Neutrophil (primary cell): Measurements from ENCODE around the gene FFAR3.
"Not testable (repeated sequence)": the region's sequence is repeated elsewhere in the genome, so short reads cannot be mapped to it uniquely, and the experiment has no call there.

Source experiments
- H3K27ac ChIP-seq: fragments of 200-600 bp; sonication (generic); 2 replicates; pipeline ENCODE4 v1.5.1; 2016; ENCODE audit warnings: mild to moderate bottlenecking, moderate library complexity
- H3K27me3 ChIP-seq: fragments of 200-600 bp; sonication (generic); 2 replicates; pipeline ENCODE4 v1.6.0; 2016; ENCODE audit warnings: mild to moderate bottlenecking
- H3K36me3 ChIP-seq: fragments of 200-600 bp; sonication (generic); 2 replicates; pipeline ENCODE4 v1.5.1; 2017
- H3K4me1 ChIP-seq, 2 experiments: fragments of 200-600 bp in 1 of 2; sonication (generic) in 1 of 2; 1 replicate in 1 of 2; 2 replicates in 1 of 2; pipeline versions ENCODE4 v1.5.1 to v1.6.1; 2013 to 2016; ENCODE audit warnings: low read depth in 1 of 2, low read length in 1 of 2, mild to moderate bottlenecking in 1 of 2, moderate library complexity in 1 of 2; ENCODE audit not compliant: control insufficient read depth in 1 of 2, insufficient read depth in 1 of 2
- H3K4me3 ChIP-seq, 2 experiments: fragments of 200-600 bp in 1 of 2; sonication (generic) in 1 of 2; 1 replicate in 1 of 2; 2 replicates in 1 of 2; pipeline ENCODE4 v1.5.1; 2013 to 2016; ENCODE audit warnings: low read depth in 1 of 2, low read length in 1 of 2, mild to moderate bottlenecking in 1 of 2, moderate library complexity in 1 of 2
- H3K9me3 ChIP-seq: fragments of 200-600 bp; sonication (generic); 2 replicates; pipeline ENCODE4 v1.5.1; 2016
- CTCF ChIP-seq: fragments of 200-600 bp; sonication (generic); IDR thresholded peaks from 2 replicates; pipeline ENCODE4 v1.5.1; 2016; ENCODE audit warnings: antibody characterized with exemption

The FFAR3 gene

GRCh38 chr19:35352448-35353304 lies 5.6 kb upstream of the FFAR3 start:
- H3K27ac ChIP-seq: no peak overlapping the region
- H3K4me1 ChIP-seq: peaks cover 33 to 45% of the 10 kb centered on the region in 2 experiments
- no peaks in the 10 kb centered on the region for H3K27me3 ChIP-seq
- no peak overlapping the region for H3K4me3 ChIP-seq
- TF ChIP-seq CTCF: peak; percentile 85
- H3K9me3 ChIP-seq: no peaks in the 10 kb centered on the region
- no peaks in the 10 kb centered on the region for H3K36me3 ChIP-seq

- H3K27me3 ChIP-seq: no peaks in the 10 kb centered on the region
- no peak overlapping the region for H3K4me3 ChIP-seq
- H3K4me1 ChIP-seq: peaks cover 33 to 43% of the 10 kb centered on the region in 2 experiments
- no peak for TF ChIP-seq CTCF
- no peaks in the 10 kb centered on the region for H3K9me3 ChIP-seq
- no peak overlapping the region for H3K27ac ChIP-seq
- H3K36me3 ChIP-seq: no peaks in the 10 kb centered on the region
Observed at GRCh38 chr19:35353635-35354034, 4.6 kb upstream of the FFAR3 start.

- no peak for TF ChIP-seq CTCF
- Histone ChIP-seq H3K36me3 (no peaks in the 10 kb centered on the region), H3K4me1 (peaks cover 33 to 37% of the 10 kb centered on the region in 2 experiments)
Observed at GRCh38 chr19:35354898-35355297, 3.4 kb upstream of the FFAR3 start.

GRCh38 chr19:35355791-35356460 lies 2.3 kb upstream of the FFAR3 start:
- H3K9me3 ChIP-seq: no peaks in the 10 kb centered on the region
- no peak overlapping the region for H3K27ac ChIP-seq
- no peak for TF ChIP-seq CTCF
- no peaks in the 10 kb centered on the region for H3K36me3 ChIP-seq
- no peak overlapping the region for H3K4me3 ChIP-seq
- H3K27me3 ChIP-seq: peaks cover 2% of the 10 kb centered on the region
- H3K4me1 ChIP-seq: peaks cover 33 to 37% of the 10 kb centered on the region in 2 experiments

More at GRCh38 chr19:35354898-35355297, 3.4 kb upstream of the FFAR3 start:
- H3K27ac ChIP-seq: no peak overlapping the region
- no peaks in the 10 kb centered on the region for H3K27me3 ChIP-seq
- H3K9me3 ChIP-seq: no peaks in the 10 kb centered on the region
- H3K4me3 ChIP-seq: no peak overlapping the region

GRCh38 chr19:35358834-35359233 lies 574 bp downstream of the FFAR3 start:
- not testable (repeated sequence) for H3K9me3 ChIP-seq, H3K4me3 ChIP-seq, H3K27ac ChIP-seq

GRCh38 chr19:35359395-35359794 lies 1.1 kb downstream of the FFAR3 start:
- Histone ChIP-seq H3K27me3 (peaks cover 16% of the 10 kb centered on the region), H3K4me1 (peaks cover 14 to 18% of the 10 kb centered on the region in 2 experiments)
- H3K36me3 ChIP-seq, H3K9me3 ChIP-seq, H3K4me3 ChIP-seq, H3K27ac ChIP-seq: not testable (repeated sequence)

More at GRCh38 chr19:35358834-35359233, 574 bp downstream of the FFAR3 start:
- H3K36me3 ChIP-seq: not testable (repeated sequence)
- Histone ChIP-seq H3K27me3 (peaks cover 16% of the 10 kb centered on the region), H3K4me1 (peaks cover 19 to 23% of the 10 kb centered on the region in 2 experiments)

- peaks cover 14 to 16% of the 10 kb centered on the region in 2 experiments for H3K4me1 ChIP-seq
- H3K9me3 ChIP-seq, H3K4me3 ChIP-seq, H3K27ac ChIP-seq, H3K36me3 ChIP-seq: not testable (repeated sequence)
- peaks cover 16% of the 10 kb centered on the region for H3K27me3 ChIP-seq
Observed at GRCh38 chr19:35360081-35360480, 1.8 kb downstream of the FFAR3 start.
